H1 (cell line): ENCODE data around the gene TMEM156. TPM values are rescaled to one million over a fixed set of nuclear protein-coding genes. Genes with fewer than 3 reads are reported as not detected.

ENCODE experiments used
- ASH2L ChIP-seq: fragments of 200-600, 300-600 bp; sonication (generic); IDR thresholded peaks from one replicate; pipeline ENCODE4 v1.7.1; 2017; ENCODE audit warnings: low read length
- POU5F1 ChIP-seq: IDR thresholded peaks from 2 replicates; pipeline ENCODE4 v1.6.1; 2011; ENCODE audit warnings: low read depth, mild to moderate bottlenecking, low read length, moderate library complexity
- polyA plus RNA-seq, 7 experiments: library from polyadenylated mRNA; depleted of rRNA in 3 of 7; stranded (reverse) in 5 of 7; unstranded in 2 of 7; fragments of >200 nt in 5 of 7; fragments of 200-250 nt in 2 of 7; gene quantifications; 1 replicate in 5 of 7; 2 replicates in 1 of 7; 4 replicates in 1 of 7; pipeline versions ENCODE4 v1.2.1 to v1.2.3, GENCODE V29; 2011 to 2013; ENCODE audit warnings: missing spikeins in 2 of 7, mixed read lengths in 2 of 7
- total RNA-seq: library from RNA; stranded (reverse); fragmentation: NEBNext Ultra II Directional; extraction: Animal tissue kit (Norgen Biotek cat#: 25700); gene quantifications from 2 replicates; pipeline ENCODE4 v1.2.1, GENCODE V29; 2021
- TF ChIP-seq, protein P1 (sequence below): fragments of 300-600 bp; sonication (generic); IDR thresholded peaks from 2 replicates; pipeline ENCODE4 v1.7.1; 2012; ENCODE audit warnings: low read length, moderate library complexity, mild to moderate bottlenecking, inconsistent platforms; ENCODE audit not compliant: insufficient replicate concordance

Gene TMEM156
- total and polyA plus RNA-seq, 2 of the 8 experiments (the other 6 are each of a cell fraction or from before 2014, with no cell fraction given) = not detected

- TF ChIP-seq, protein P1, sequence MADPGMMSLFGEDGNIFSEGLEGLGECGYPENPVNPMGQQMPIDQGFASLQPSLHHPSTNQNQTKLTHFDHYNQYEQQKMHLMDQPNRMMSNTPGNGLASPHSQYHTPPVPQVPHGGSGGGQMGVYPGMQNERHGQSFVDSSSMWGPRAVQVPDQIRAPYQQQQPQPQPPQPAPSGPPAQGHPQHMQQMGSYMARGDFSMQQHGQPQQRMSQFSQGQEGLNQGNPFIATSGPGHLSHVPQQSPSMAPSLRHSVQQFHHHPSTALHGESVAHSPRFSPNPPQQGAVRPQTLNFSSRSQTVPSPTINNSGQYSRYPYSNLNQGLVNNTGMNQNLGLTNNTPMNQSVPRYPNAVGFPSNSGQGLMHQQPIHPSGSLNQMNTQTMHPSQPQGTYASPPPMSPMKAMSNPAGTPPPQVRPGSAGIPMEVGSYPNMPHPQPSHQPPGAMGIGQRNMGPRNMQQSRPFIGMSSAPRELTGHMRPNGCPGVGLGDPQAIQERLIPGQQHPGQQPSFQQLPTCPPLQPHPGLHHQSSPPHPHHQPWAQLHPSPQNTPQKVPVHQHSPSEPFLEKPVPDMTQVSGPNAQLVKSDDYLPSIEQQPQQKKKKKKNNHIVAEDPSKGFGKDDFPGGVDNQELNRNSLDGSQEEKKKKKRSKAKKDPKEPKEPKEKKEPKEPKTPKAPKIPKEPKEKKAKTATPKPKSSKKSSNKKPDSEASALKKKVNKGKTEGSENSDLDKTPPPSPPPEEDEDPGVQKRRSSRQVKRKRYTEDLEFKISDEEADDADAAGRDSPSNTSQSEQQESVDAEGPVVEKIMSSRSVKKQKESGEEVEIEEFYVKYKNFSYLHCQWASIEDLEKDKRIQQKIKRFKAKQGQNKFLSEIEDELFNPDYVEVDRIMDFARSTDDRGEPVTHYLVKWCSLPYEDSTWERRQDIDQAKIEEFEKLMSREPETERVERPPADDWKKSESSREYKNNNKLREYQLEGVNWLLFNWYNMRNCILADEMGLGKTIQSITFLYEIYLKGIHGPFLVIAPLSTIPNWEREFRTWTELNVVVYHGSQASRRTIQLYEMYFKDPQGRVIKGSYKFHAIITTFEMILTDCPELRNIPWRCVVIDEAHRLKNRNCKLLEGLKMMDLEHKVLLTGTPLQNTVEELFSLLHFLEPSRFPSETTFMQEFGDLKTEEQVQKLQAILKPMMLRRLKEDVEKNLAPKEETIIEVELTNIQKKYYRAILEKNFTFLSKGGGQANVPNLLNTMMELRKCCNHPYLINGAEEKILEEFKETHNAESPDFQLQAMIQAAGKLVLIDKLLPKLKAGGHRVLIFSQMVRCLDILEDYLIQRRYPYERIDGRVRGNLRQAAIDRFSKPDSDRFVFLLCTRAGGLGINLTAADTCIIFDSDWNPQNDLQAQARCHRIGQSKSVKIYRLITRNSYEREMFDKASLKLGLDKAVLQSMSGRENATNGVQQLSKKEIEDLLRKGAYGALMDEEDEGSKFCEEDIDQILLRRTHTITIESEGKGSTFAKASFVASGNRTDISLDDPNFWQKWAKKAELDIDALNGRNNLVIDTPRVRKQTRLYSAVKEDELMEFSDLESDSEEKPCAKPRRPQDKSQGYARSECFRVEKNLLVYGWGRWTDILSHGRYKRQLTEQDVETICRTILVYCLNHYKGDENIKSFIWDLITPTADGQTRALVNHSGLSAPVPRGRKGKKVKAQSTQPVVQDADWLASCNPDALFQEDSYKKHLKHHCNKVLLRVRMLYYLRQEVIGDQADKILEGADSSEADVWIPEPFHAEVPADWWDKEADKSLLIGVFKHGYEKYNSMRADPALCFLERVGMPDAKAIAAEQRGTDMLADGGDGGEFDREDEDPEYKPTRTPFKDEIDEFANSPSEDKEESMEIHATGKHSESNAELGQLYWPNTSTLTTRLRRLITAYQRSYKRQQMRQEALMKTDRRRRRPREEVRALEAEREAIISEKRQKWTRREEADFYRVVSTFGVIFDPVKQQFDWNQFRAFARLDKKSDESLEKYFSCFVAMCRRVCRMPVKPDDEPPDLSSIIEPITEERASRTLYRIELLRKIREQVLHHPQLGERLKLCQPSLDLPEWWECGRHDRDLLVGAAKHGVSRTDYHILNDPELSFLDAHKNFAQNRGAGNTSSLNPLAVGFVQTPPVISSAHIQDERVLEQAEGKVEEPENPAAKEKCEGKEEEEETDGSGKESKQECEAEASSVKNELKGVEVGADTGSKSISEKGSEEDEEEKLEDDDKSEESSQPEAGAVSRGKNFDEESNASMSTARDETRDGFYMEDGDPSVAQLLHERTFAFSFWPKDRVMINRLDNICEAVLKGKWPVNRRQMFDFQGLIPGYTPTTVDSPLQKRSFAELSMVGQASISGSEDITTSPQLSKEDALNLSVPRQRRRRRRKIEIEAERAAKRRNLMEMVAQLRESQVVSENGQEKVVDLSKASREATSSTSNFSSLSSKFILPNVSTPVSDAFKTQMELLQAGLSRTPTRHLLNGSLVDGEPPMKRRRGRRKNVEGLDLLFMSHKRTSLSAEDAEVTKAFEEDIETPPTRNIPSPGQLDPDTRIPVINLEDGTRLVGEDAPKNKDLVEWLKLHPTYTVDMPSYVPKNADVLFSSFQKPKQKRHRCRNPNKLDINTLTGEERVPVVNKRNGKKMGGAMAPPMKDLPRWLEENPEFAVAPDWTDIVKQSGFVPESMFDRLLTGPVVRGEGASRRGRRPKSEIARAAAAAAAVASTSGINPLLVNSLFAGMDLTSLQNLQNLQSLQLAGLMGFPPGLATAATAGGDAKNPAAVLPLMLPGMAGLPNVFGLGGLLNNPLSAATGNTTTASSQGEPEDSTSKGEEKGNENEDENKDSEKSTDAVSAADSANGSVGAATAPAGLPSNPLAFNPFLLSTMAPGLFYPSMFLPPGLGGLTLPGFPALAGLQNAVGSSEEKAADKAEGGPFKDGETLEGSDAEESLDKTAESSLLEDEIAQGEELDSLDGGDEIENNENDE = peak; percentile 70
- TF ChIP-seq POU5F1 = 0 out of 2 replicates have a peak, but pooled peaks have one; percentile 32
- TF ChIP-seq ASH2L = no peak
- TF ChIP-seq, all 59 proteins: peak for 4
Measured at GRCh38 chr4:39062094-39062769, 30.0 kb upstream of the TMEM156 start, which contains the start of gene KLHL5 (continued).
